Esophagus (tissue), 2 donors: ENCODE measurements around the gene PLBD2. TPM values are rescaled to one million over a fixed set of nuclear protein-coding genes. Genes with fewer than 3 reads are reported as not detected.
A peak's percentile ranks its signal among the peaks of the same experiment; 100 is the strongest.
"Not testable (repeated sequence)": the region's sequence is repeated elsewhere in the genome, so short reads cannot be mapped to it uniquely, and the experiment has no call there.

Source experiments
- H3K27ac ChIP-seq, 2 donors: one replicate each; pipeline ENCODE4 v1.5.1; 2013; ENCODE audit warnings: low read depth in 2 of 2, mild to moderate bottlenecking in 2 of 2, inconsistent platforms in 1 of 2, low read length in 1 of 2, moderate library complexity in 1 of 2
- H3K27me3 ChIP-seq, 2 donors: one replicate each; pipeline ENCODE4 v1.6.1; 2013; ENCODE audit warnings: low read length in 2 of 2, control low read depth in 1 of 2, mild to moderate bottlenecking in 1 of 2; ENCODE audit not compliant: insufficient read depth in 2 of 2, control insufficient read depth in 1 of 2
- H3K36me3 ChIP-seq, 2 donors: one replicate each; pipeline ENCODE4 v1.6.1; 2013; ENCODE audit warnings: low read length in 1 of 2; ENCODE audit not compliant: control insufficient read depth in 2 of 2, insufficient read depth in 2 of 2
- H3K4me1 ChIP-seq, 2 donors: one replicate each; pipeline ENCODE4 v1.6.1; 2013; ENCODE audit warnings: low read length in 1 of 2; ENCODE audit not compliant: control insufficient read depth in 2 of 2, insufficient read depth in 2 of 2
- H3K4me3 ChIP-seq, 2 donors: one replicate each; pipeline ENCODE4 v1.5.1; 2013; ENCODE audit warnings: low read length in 2 of 2, mild to moderate bottlenecking in 2 of 2, low read depth in 1 of 2, moderate library complexity in 1 of 2
- H3K9me3 ChIP-seq, 2 donors: one replicate each; pipeline ENCODE4 v1.6.1; 2013; ENCODE audit warnings: mild to moderate bottlenecking in 2 of 2, low read depth in 1 of 2, low read length in 1 of 2, moderate library complexity in 1 of 2; ENCODE audit not compliant: control insufficient read depth in 2 of 2, insufficient read depth in 1 of 2
- WGBS, 2 donors: extraction: QIAGEN DNeasy Blood & Tissue Kit; methylation state at CpG; one replicate each; pipeline ENCODE4 v1.1.7; 2013; 5-methylcytosine and 5-hydroxymethylcytosine counted together
- polyA plus RNA-seq, 2 donors: library from polyadenylated mRNA; stranded (reverse); fragments of 200-250 nt; gene quantifications; one replicate each; pipeline ENCODE4 v1.2.3, GENCODE V29; 2013
- donor health status: healthy with polysubstance abuse.
- donor health status: Bipolar disorder and iron deficiency.

The PLBD2 gene
- polyA plus RNA-seq, 2 donors, result 6.5 to 7.2 TPM

GRCh38 chr12:113348849-113349536 lies 9.4 kb upstream of the PLBD2 start:
- Histone ChIP-seq H3K9me3 (no peaks in the 10 kb centered on the region), H3K27me3 (no peaks in the 10 kb centered on the region), H3K36me3 (no peaks in the 10 kb centered on the region), H3K27ac (no peak overlapping the region), H3K4me3 (no peak overlapping the region), H3K4me1 (no peaks in the 10 kb centered on the region)
- WGBS, 2 donors, result 59 to 69% methylated on average over 19 of the region's 19 CpGs

GRCh38 chr12:113351089-113351488 lies 7.3 kb upstream of the PLBD2 start:
- H3K27me3 ChIP-seq, result no peaks in the 10 kb centered on the region
- no peak overlapping the region for H3K4me3 ChIP-seq
- H3K36me3 ChIP-seq, result no peaks in the 10 kb centered on the region
- H3K9me3 ChIP-seq, result no peaks in the 10 kb centered on the region
- no peaks in the 10 kb centered on the region for H3K4me1 ChIP-seq
- no peak overlapping the region for H3K27ac ChIP-seq

GRCh38 chr12:113354192-113354591 lies 4.2 kb upstream of the PLBD2 start:
- not testable (repeated sequence) for H3K27me3 ChIP-seq, H3K27ac ChIP-seq, H3K4me1 ChIP-seq, H3K36me3 ChIP-seq, H3K9me3 ChIP-seq, H3K4me3 ChIP-seq
- WGBS, 2 donors, result 90 to 92% methylated on average over 7 of the region's 7 CpGs

GRCh38 chr12:113359133-113359938 lies 949 bp downstream of the PLBD2 start:
- Histone ChIP-seq H3K27ac (peak overlapping the region; percentile 74 to 85), H3K36me3 (no peaks in the 10 kb centered on the region), H3K4me3 (peak overlapping the region; percentile 70 to 90), H3K4me1 (peaks cover 0 to 6% of the 10 kb centered on the region in 2 donors), H3K27me3 (no peaks in the 10 kb centered on the region), H3K9me3 (no peaks in the 10 kb centered on the region)
- 30 to 42% methylated on average over 11 of the region's 11 CpGs for whole genome bisulfite sequencing, 2 donors

- 64 to 66% methylated on average over 9 of the region's 9 CpGs for WGBS, 2 donors
- H3K27me3 ChIP-seq, result no peaks in the 10 kb centered on the region
- H3K27ac ChIP-seq, result no peak overlapping the region
- H3K36me3 ChIP-seq, result no peaks in the 10 kb centered on the region
- peaks cover 0 to 6% of the 10 kb centered on the region in 2 donors for H3K4me1 ChIP-seq
- no peaks in the 10 kb centered on the region for H3K9me3 ChIP-seq
- no peak overlapping the region for H3K4me3 ChIP-seq
Observed at GRCh38 chr12:113359939-113360748, 1.8 kb downstream of the PLBD2 start.

- no peaks in the 10 kb centered on the region for H3K27me3 ChIP-seq
- peaks cover 0 to 6% of the 10 kb centered on the region in 2 donors for H3K4me1 ChIP-seq
- no peaks in the 10 kb centered on the region for H3K9me3 ChIP-seq
- 65 to 75% methylated on average over 12 of the region's 12 CpGs for WGBS, 2 donors
- no peaks in the 10 kb centered on the region for H3K36me3 ChIP-seq
- no peak overlapping the region for H3K4me3 ChIP-seq
- H3K27ac ChIP-seq, result no peak overlapping the region
Observed at GRCh38 chr12:113361574-113362370, 3.4 kb downstream of the PLBD2 start.

GRCh38 chr12:113364698-113365097 lies 6.3 kb downstream of the PLBD2 start:
- H3K27ac ChIP-seq, result no peak overlapping the region
- no peak overlapping the region for H3K4me3 ChIP-seq
- peaks cover 0 to 2% of the 10 kb centered on the region in 2 donors for H3K4me1 ChIP-seq
- H3K27me3 ChIP-seq, result no peaks in the 10 kb centered on the region
- H3K9me3 ChIP-seq, result no peaks in the 10 kb centered on the region
- 92 to 94% methylated on average over 5 of the region's 5 CpGs for WGBS, 2 donors
- no peaks in the 10 kb centered on the region for H3K36me3 ChIP-seq

- Histone ChIP-seq H3K4me3 (no peak overlapping the region), H3K36me3 (no peaks in the 10 kb centered on the region), H3K9me3 (no peaks in the 10 kb centered on the region), H3K4me1 (no peaks in the 10 kb centered on the region), H3K27ac (no peak overlapping the region), H3K27me3 (no peaks in the 10 kb centered on the region)
- WGBS, 2 donors, result 86 to 93% methylated on average over 7 of the region's 7 CpGs
Observed at GRCh38 chr12:113365639-113366395, 7.4 kb downstream of the PLBD2 start.
